Heart left ventricle (tissue), 16 donors: ENCODE data around the gene COPS2. TPM values are rescaled to one million over a fixed set of nuclear protein-coding genes. Genes with fewer than 3 reads are reported as not detected.

Source experiments
- ATAC-seq, 4 donors: fragments of 200-7000 bp; cut with Tn5 transposase; one replicate each; pipeline ENCODE4 v1.9.1; 2020 to 2022; ENCODE audit warnings: moderate library complexity in 4 of 4, mild to moderate bottlenecking in 3 of 4, moderate number of reproducible peaks in 1 of 4
- DNase-seq, 5 donors: peaks; one replicate each; pipeline ENCODE4 v3.0.0-alpha.2; 2020
- H3K27ac ChIP-seq, 12 donors: fragments of 200-600 bp; sonication (generic) in 4 of 12; one replicate each; pipeline versions ENCODE4 v1.5.0 to v1.8.0; 2016 to 2022; ENCODE audit warnings: mild to moderate bottlenecking in 2 of 12
- H3K27me3 ChIP-seq, 9 donors: fragments of 200-600 bp; sonication (generic) in 2 of 9; one replicate each; pipeline versions ENCODE4 v1.5.1 to v1.8.0; 2016 to 2022; ENCODE audit warnings: mild to moderate bottlenecking in 3 of 9
- H3K36me3 ChIP-seq, 9 donors: fragments of 200-600 bp; sonication (generic) in 2 of 9; one replicate each; pipeline versions ENCODE4 v1.5.0 to v1.8.0; 2018 to 2022; ENCODE audit warnings: mild to moderate bottlenecking in 2 of 9
- H3K4me1 ChIP-seq, 12 donors: fragments of 200-600 bp; sonication (generic) in 4 of 12; one replicate each; pipeline versions ENCODE4 v1.5.0 to v1.8.0; 2016 to 2022; ENCODE audit warnings: mild to moderate bottlenecking in 3 of 12
- H3K4me3 ChIP-seq, 12 donors: fragments of 200-600 bp; sonication (generic) in 4 of 12; one replicate each; pipeline versions ENCODE4 v1.5.0 to v1.8.0; 2017 to 2022; ENCODE audit warnings: mild to moderate bottlenecking in 9 of 12, moderate library complexity in 4 of 12
- H3K9me3 ChIP-seq, 12 donors: fragments of 200-600 bp; sonication (generic) in 4 of 12; one replicate each; pipeline versions ENCODE4 v1.5.0 to v1.8.0; 2016 to 2022; ENCODE audit warnings: mild to moderate bottlenecking in 1 of 12
- POLR2A ChIP-seq, 2 donors: fragments of 450-650 bp; IDR thresholded peaks; one replicate each; pipeline ENCODE4 v1.6.1; 2017; ENCODE audit warnings: antibody characterized with exemption in 2 of 2, mild to moderate bottlenecking in 2 of 2, moderate library complexity in 2 of 2
- WGBS, 4 donors: extraction: QIAGEN DNeasy Blood & Tissue Kit in 2 of 4; methylation state at CpG; one replicate each; pipeline versions ENCODE4 v1.1.5 to v1.1.7; 2013 to 2018; 5-methylcytosine and 5-hydroxymethylcytosine counted together
- intact Hi-C, 10 donors: fragments of 100-400 bp; cut with DNase I; formaldehyde crosslinking; loops; one replicate each; pipeline versions ENCODE4 v1.11.1 to v1.14.2; 2022
- polyA plus RNA-seq, 2 donors: library from polyadenylated mRNA; stranded (reverse); fragments of 200-250 nt; gene quantifications; one replicate each; pipeline ENCODE4 v1.2.3, GENCODE V29; 2013
- total RNA-seq, 9 donors: library from RNA; depleted of rRNA in 2 of 9; stranded (reverse); fragments of >200 nt in 2 of 9; fragmentation: NEBNext Ultra II Directional in 3 of 9; extraction: Animal tissue kit (Norgen Biotek cat#: 25700) in 3 of 9; gene quantifications; one replicate each; pipeline versions ENCODE4 v1.1.0 to v1.2.4, GENCODE V29; 2016 to 2023
- TF ChIP-seq, protein P1 (sequence below), 12 donors: fragments of 200-600 bp; sonication (generic) in 4 of 12; IDR thresholded peaks; one replicate each; pipeline versions ENCODE4 v1.5.0 to v1.8.0; 2018 to 2022; ENCODE audit warnings: antibody characterized with exemption in 12 of 12, mild to moderate bottlenecking in 5 of 12
- donor health status: ischemic (EF 13 %, LVEDD 7.1; RV severe dilation, severe dysfunction).
- donor health status: healthy with polysubstance abuse.
- donor health status: DM: no; HTN: yes; CAD: no.
- donor health status: DM: no; HTN: no; CAD: no.
- donor health status: ischemic (EF 25% LVEDD 6.9; RV normal size, moderate dysfunction).
- donor health status: ischemic (EF 25% LVEDD 5.7; RV mildly dilated, moderate dysfunction).
- donor health status: healthy.
- donor health status: DM: yes; HTN: yes; CAD: no.
- donor health status: ischemic (EF 35%, LVEDD 5.7; RV mildly dilated, moderate dysfunction).
- donor health status: nonischemic (EF 11% LVEDD 7.7; RV severe dilation, severe dysfunction).
- donor health status: DM: yes; HTN: yes; CAD: no.
- donor health status: PGD.
- donor health status: ischemic (EF 29% LVEDD 5.4; RV normal size, mild dysfunction).
- donor health status: nonischemic (EF 23%, LVEDD 6.1; RV moderate dilation, normal function).

Gene COPS2
- total and polyA plus RNA-seq, 11 donors: 36.4 to 94.4 (median 79.9) TPM

DNA sequence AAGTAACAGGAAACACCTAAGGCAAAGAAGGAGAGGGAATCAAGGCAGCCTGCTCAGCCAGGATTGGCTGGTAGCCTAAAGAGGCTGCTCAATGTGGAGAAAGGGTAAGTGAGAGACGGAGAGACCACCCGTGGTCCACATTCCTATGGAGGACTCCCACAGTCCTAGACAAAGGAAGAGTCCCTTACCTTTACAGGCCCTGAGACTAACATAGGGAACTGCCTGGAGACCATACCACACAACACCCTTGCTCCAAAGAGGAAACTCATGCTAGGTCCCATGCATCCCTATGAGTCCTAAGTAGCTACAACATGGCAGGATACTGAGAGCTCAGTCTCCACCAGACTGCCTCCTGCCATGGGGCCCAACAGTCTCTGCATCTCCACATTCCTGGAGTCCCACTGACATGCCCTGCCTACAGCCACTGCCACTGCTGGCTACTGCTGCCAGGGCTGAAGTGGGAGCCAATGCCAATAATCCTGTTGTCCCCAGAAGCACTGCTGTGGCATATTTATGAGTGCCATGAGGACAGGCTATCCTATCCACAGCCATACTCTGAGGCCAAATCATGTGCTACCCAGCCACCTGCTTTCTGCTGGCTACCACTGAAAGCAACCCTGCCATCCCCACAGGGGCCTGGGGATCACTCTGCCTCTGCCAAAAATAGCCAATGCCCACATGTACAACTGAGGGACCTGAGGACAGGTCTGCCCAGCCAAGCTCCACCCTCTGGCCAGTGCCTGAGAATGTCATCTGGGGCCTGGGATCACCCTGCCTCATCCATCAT, 45.0 kb downstream of the COPS2 start:
- no peak for DNase-seq
- ATAC-seq: peak in 2 of 4 donors; percentile 30 to 34
- H3K27ac ChIP-seq: no peak overlapping the region
- H3K9me3 ChIP-seq: peaks cover 0 to 17% (median 7%) of the 10 kb centered on the region in 12 donors
- peaks cover 0 to 24% (median 12%) of the 10 kb centered on the region in 9 donors for H3K36me3 ChIP-seq
- WGBS, 4 donors: 84 to 87% (median 86%) methylated on average over 2 of the region's 2 CpGs
- intact Hi-C loops: loop anchor here in 1 of 10 donors (10.0 kb wide), 1 partner anchor 66 kb away; the partner anchor contains the start of gene SECISBP2L
- H3K27me3 ChIP-seq: no peaks in the 10 kb centered on the region
- H3K4me3 ChIP-seq: no peak overlapping the region
- peaks cover 0 to 4% (median 0%) of the 10 kb centered on the region in 12 donors for H3K4me1 ChIP-seq
- no peak for TF ChIP-seq POLR2A (IDR thresholded peaks at IDR 0.05)
- TF ChIP-seq, protein P1, sequence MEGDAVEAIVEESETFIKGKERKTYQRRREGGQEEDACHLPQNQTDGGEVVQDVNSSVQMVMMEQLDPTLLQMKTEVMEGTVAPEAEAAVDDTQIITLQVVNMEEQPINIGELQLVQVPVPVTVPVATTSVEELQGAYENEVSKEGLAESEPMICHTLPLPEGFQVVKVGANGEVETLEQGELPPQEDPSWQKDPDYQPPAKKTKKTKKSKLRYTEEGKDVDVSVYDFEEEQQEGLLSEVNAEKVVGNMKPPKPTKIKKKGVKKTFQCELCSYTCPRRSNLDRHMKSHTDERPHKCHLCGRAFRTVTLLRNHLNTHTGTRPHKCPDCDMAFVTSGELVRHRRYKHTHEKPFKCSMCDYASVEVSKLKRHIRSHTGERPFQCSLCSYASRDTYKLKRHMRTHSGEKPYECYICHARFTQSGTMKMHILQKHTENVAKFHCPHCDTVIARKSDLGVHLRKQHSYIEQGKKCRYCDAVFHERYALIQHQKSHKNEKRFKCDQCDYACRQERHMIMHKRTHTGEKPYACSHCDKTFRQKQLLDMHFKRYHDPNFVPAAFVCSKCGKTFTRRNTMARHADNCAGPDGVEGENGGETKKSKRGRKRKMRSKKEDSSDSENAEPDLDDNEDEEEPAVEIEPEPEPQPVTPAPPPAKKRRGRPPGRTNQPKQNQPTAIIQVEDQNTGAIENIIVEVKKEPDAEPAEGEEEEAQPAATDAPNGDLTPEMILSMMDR (IDR thresholded peaks at IDR 0.05): no peak

DNA sequence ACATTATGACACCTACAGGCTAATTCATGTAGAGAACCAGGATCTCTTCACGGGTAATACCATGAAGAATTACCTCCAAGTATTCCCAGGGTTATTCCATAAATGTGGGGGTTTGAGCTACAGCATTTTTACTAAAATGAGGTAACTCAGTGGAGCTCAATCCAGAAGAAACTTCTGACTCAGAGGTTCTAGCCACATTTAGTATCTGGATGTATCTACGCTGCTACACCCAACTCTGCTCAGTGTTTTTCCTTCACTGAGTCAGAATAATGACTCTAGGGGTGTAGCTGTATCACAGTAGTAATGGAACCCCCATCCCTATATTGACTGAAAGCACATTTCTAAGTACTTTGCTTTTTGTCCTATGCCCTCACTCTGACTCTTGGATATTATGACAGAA, 52.4 kb downstream of the COPS2 start:
- no peaks in the 10 kb centered on the region for H3K9me3 ChIP-seq
- no peaks in the 10 kb centered on the region for H3K4me1 ChIP-seq
- WGBS, 4 donors: 71 to 99% (median 93%) methylated on average over 2 of the region's 2 CpGs
- ATAC-seq (no peak), DNase-seq (no peak)
- intact Hi-C loops: no loop called here
- TF ChIP-seq POLR2A (IDR thresholded peaks at IDR 0.05): no peak
- peaks cover 0 to 32% (median 13%) of the 10 kb centered on the region in 9 donors for H3K36me3 ChIP-seq
- no peak overlapping the region for H3K4me3 ChIP-seq
- no peak overlapping the region for H3K27ac ChIP-seq
- no peaks in the 10 kb centered on the region for H3K27me3 ChIP-seq

DNA sequence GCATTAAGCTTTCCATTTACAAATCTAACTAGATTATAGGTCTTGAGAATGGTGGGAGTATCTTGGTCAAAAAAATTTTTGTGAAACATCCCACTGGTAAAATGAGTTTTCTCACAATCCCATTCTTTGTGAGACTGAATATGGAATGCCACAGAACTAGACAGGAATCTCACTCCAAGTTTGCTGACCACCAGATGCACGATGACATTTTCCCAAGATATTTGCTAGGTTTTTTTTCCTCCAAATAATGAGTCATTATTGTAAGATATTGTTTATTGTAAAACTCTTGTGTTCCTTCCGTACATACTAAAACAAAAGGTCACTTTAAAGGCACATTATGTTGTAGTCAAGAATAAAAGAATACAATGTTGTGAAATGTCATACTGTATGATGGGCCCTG, 53.9 kb downstream of the COPS2 start:
- no peaks in the 10 kb centered on the region for H3K9me3 ChIP-seq
- no peak for ATAC-seq
- H3K27ac ChIP-seq: no peak overlapping the region
- no peaks in the 10 kb centered on the region for H3K27me3 ChIP-seq
- WGBS, 4 donors: 74 to 84% (median 79%) methylated on average over 2 of the region's 2 CpGs
- DNase-seq: no peak
- H3K4me1 ChIP-seq: peaks cover 0 to 4% (median 0%) of the 10 kb centered on the region in 12 donors
- intact Hi-C loops: no loop called here
- H3K36me3 ChIP-seq: peaks cover 0 to 32% (median 13%) of the 10 kb centered on the region in 9 donors
- no peak for TF ChIP-seq POLR2A (IDR thresholded peaks at IDR 0.05)
- TF ChIP-seq, protein P1 (IDR thresholded peaks at IDR 0.05): no peak
- no peak overlapping the region for H3K4me3 ChIP-seq

DNA sequence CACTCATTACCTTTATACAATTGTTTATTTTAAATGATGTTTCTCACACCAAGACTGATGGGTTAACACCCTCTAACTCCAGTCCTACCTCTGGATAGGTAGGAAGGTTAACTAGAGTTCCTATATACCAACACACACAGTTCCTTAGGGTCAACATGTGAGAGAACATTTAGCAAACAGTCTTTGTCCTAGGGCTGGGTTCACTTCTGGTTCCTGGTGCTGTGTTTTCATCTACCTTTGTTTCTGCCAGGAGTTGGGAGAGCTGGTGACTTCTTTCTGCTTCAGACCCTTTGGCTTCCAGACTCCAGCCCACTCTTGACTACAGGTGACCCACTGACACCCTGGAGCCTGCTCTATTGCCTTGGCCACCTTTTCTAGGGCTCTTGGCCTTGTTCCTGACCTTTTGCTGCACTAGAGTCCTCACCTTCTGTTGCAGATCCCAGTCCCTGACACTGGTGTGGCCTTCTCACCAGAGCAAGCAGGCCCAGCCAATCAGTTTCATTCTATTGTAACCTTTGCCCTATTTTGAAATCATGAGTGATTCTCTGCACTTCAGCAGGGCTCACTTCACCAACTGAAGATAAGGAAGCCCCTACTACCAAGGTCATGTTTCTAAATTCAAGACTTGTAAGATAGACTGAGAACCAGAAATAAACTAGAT, 59.2 kb downstream of the COPS2 start:
- DNase-seq (no peak), ATAC-seq (peak in 3 of 4 donors; percentile 50 to 84 (median 75))
- peak overlapping the region in 3 of 12 donors; percentile 3 to 44 (median 37) for H3K27ac ChIP-seq
- H3K36me3 ChIP-seq: peaks cover 0 to 8% (median 0%) of the 10 kb centered on the region in 9 donors
- H3K27me3 ChIP-seq: no peaks in the 10 kb centered on the region
- TF ChIP-seq, protein P1 (IDR thresholded peaks at IDR 0.05): no peak
- TF ChIP-seq POLR2A (IDR thresholded peaks at IDR 0.05): no peak
- peaks cover 0 to 7% (median 0%) of the 10 kb centered on the region in 12 donors for H3K4me1 ChIP-seq
- H3K9me3 ChIP-seq: no peaks in the 10 kb centered on the region
- H3K4me3 ChIP-seq: no peak overlapping the region
- intact Hi-C loops: no loop called here
